ENCODE measurements around the gene SH3TC1.

The SH3TC1 gene

DNA sequence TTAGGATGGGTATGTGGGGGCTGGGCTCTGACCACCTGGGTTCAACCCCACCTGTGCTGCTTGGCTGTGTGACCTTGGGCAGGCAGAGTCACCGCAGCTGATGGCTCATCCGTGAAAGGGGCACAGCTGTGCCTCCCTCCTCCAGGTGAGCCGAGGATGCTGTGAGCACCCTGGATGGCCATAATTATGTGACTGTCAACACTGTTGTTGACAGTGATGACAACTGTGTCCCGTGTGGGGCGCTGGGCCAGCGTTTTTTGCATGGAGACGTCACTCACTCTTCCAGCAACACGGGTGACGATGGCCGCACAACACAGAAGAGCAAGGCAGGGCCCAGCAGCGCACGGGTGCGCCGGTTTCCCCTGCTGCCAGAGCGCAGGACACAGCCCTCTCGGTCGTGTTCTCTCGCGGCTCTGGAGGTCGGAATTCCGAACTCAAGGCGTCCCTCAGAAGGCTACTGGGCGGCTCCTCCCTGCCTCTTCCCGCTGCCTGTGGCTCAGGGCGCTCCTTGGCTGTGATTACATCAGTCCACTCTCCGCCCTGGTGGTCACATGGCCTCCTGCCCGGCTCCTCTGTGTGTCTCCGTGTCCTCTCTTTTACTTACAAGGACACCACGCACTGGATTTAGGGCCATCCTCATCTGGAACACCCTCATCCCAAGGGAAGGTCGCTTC lies 1.3 kb downstream of the SH3TC1 start:
- TF ChIP-seq ZNF274 (IDR thresholded peaks at IDR 0.05; ENCODE audit: low read depth, low read length) (no peak), YY1 (IDR thresholded peaks at IDR 0.05; ENCODE audit: insufficient read depth, insufficient read length) (no peak), SUZ12 (IDR thresholded peaks at IDR 0.05; ENCODE audit: extremely low read depth, insufficient read depth, insufficient read length) (no peak)
- H3K9ac ChIP-seq (ENCODE audit: insufficient read length, low read depth): no peak overlapping the region
- no peaks in the 10 kb centered on the region for H3K9me3 ChIP-seq (ENCODE audit: insufficient read depth, low read length)
- DNase-seq (ENCODE audit: low read depth, low spot score): no peak
- H3K4me3 ChIP-seq (ENCODE audit: insufficient read length, low read depth): no peak overlapping the region
- H3K27me3 ChIP-seq (ENCODE audit: insufficient read depth, insufficient read length): no peaks in the 10 kb centered on the region
- H3K4me1 ChIP-seq (ENCODE audit: insufficient read depth, insufficient read length): peaks cover 31% of the 10 kb centered on the region
- H3K36me3 ChIP-seq (ENCODE audit: insufficient read depth, insufficient read length, low read length): no peaks in the 10 kb centered on the region

DNA sequence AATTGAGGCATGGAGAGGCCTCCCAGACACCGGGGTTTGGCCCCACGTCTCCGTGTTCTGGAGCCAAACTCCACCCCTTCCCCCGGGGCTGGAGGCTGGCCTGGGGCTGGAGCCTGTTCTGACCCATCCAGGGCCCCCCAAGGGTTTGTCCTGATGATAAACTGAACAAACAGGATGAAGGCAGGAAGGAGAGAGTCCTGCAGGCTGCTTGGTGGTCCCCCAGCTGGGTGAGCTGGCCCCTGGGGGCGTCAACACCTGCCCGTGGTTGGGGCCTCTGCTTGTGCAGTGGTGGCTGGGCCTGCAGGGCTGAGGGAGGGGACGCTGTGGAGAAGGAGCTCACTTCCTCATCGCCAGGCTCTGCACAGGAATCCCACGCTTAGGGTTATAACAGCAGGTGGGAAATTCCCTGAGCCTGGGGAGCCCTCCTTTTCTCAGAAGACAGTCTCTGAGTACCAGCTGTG lies 2.3 kb downstream of the SH3TC1 start:
- Histone ChIP-seq H3K9ac (ENCODE audit: insufficient read length, low read depth) (no peak overlapping the region), H3K36me3 (ENCODE audit: insufficient read depth, insufficient read length, low read length) (no peaks in the 10 kb centered on the region), H3K9me3 (ENCODE audit: insufficient read depth, low read length) (no peaks in the 10 kb centered on the region), H3K4me3 (ENCODE audit: insufficient read length, low read depth) (no peak overlapping the region), H3K27me3 (ENCODE audit: insufficient read depth, insufficient read length) (no peaks in the 10 kb centered on the region), H3K4me1 (ENCODE audit: insufficient read depth, insufficient read length) (peaks cover 33% of the 10 kb centered on the region)
- TF ChIP-seq SUZ12 (IDR thresholded peaks at IDR 0.05; ENCODE audit: extremely low read depth, insufficient read depth, insufficient read length): no peak
- DNase-seq (ENCODE audit: low read depth, low spot score): no peak

DNA sequence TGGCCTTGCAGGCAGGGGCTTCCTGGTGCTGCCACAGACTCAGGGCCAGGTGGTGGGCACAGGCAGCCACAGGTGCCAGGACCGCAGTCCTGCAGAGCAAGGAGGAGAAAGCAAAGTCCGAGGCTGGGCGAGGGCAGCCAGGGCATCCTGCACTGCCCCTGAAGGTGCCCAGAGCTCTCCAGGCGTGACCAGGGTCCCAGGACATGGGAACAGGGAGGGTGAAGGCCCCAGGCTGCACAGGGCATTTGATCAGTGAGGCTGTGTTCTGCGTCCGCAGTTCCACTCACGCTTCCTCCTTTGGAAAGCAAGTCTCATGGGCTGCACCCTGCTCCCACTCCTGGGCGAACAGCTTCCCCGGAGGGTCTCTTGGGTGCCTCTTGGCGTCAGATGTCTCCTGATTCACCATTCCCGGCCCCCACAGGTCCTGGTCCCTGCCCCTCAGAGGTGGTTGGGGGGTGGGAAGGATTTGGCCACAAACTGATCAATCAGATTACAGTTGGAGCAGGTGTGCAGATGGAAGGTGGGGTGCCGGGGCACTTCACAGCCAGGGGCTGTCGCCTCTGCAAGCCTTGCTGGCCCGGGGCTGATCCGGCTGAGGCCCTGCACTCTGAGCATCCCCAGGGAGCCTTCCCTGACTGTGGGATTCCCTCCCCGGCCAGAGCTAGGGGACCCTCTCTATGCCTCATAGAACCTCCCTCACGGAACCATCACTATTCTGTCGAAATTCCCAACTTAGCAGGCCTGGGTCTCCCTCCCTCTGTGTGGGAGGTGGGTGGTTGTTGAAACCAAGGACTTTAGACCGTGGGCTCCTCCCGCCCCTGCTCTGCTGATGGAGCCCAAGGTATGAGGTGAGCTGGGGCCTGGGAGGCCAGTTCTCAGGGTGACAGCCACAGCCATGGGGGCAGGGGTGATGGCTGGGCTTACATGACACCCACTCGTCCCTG lies 3.3 kb downstream of the SH3TC1 start:
- no peak for DNase-seq (ENCODE audit: low read depth, low spot score)
- Histone ChIP-seq H3K4me3 (ENCODE audit: insufficient read length, low read depth) (no peak overlapping the region), H3K27me3 (ENCODE audit: insufficient read depth, insufficient read length) (no peaks in the 10 kb centered on the region), H3K36me3 (ENCODE audit: insufficient read depth, insufficient read length, low read length) (no peaks in the 10 kb centered on the region), H3K4me1 (ENCODE audit: insufficient read depth, insufficient read length) (peaks cover 34% of the 10 kb centered on the region), H3K9me3 (ENCODE audit: insufficient read depth, low read length) (no peaks in the 10 kb centered on the region), H3K9ac (ENCODE audit: insufficient read length, low read depth) (no peak overlapping the region)
- no peak for TF ChIP-seq SUZ12 (IDR thresholded peaks at IDR 0.05; ENCODE audit: extremely low read depth, insufficient read depth, insufficient read length)
- TF ChIP-seq ZNF274 (IDR thresholded peaks at IDR 0.05; ENCODE audit: low read depth, low read length): no peak
- TF ChIP-seq YY1 (IDR thresholded peaks at IDR 0.05; ENCODE audit: insufficient read depth, insufficient read length): no peak

DNA sequence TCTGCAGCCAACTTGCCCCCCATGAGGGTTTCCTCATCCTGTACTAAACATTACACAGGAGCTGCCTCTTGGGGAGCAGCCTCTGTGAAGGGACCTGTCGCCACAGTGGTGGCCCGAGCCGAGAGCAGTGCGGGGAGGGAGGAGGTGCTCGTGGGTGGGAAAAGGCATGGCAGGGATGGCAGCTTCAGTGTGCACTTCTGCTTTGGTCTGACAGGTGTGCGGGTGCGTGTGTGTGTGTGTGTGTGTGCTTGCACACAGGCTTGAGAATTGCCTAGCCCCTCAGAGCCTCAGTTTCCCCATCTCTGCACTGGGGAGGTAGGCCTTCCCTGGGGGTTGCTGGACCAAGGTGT lies 3.9 kb downstream of the SH3TC1 start:
- DNase-seq (ENCODE audit: low read depth, low spot score): no peak
- Histone ChIP-seq H3K9ac (ENCODE audit: insufficient read length, low read depth) (peak overlapping the region; percentile 34), H3K36me3 (ENCODE audit: insufficient read depth, insufficient read length, low read length) (no peaks in the 10 kb centered on the region), H3K4me3 (ENCODE audit: insufficient read length, low read depth) (no peak overlapping the region), H3K9me3 (ENCODE audit: insufficient read depth, low read length) (no peaks in the 10 kb centered on the region), H3K4me1 (ENCODE audit: insufficient read depth, insufficient read length) (peaks cover 34% of the 10 kb centered on the region), H3K27me3 (ENCODE audit: insufficient read depth, insufficient read length) (no peaks in the 10 kb centered on the region)
- TF ChIP-seq YY1 (IDR thresholded peaks at IDR 0.05; ENCODE audit: insufficient read depth, insufficient read length) (no peak), ZNF274 (IDR thresholded peaks at IDR 0.05; ENCODE audit: low read depth, low read length) (no peak), SUZ12 (IDR thresholded peaks at IDR 0.05; ENCODE audit: extremely low read depth, insufficient read depth, insufficient read length) (no peak)

DNA sequence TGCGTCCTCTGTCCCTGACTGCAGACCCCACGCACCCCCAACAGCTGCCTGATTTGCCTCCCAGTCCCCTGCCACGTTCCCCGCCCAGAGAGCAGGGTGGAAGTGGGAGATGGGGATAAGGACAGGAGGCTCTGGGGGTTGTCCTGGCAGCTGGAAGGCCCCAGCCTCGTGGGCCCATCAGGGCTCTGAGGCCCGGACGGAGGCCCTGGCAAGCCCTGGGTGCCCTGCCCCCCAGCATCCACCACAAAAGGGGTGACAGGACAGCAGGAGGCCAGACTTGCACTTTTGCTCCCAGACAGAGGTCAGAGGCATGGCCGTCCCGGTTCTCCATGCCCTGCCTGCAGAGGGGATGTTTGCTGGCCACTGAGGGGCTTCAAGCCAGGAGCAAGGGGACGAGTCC lies 4.7 kb downstream of the SH3TC1 start:
- H3K36me3 ChIP-seq (ENCODE audit: insufficient read depth, insufficient read length, low read length): no peaks in the 10 kb centered on the region
- H3K9me3 ChIP-seq (ENCODE audit: insufficient read depth, low read length): no peaks in the 10 kb centered on the region
- TF ChIP-seq YY1 (IDR thresholded peaks at IDR 0.05; ENCODE audit: insufficient read depth, insufficient read length) (no peak), SUZ12 (IDR thresholded peaks at IDR 0.05; ENCODE audit: extremely low read depth, insufficient read depth, insufficient read length) (no peak), ZNF274 (IDR thresholded peaks at IDR 0.05; ENCODE audit: low read depth, low read length) (no peak)
- H3K27me3 ChIP-seq (ENCODE audit: insufficient read depth, insufficient read length): no peaks in the 10 kb centered on the region
- no peak overlapping the region for H3K4me3 ChIP-seq (ENCODE audit: insufficient read length, low read depth)
- H3K4me1 ChIP-seq (ENCODE audit: insufficient read depth, insufficient read length): peaks cover 31% of the 10 kb centered on the region
- DNase-seq (ENCODE audit: low read depth, low spot score): no peak
- H3K9ac ChIP-seq (ENCODE audit: insufficient read length, low read depth): peak overlapping the region; percentile 6

DNA sequence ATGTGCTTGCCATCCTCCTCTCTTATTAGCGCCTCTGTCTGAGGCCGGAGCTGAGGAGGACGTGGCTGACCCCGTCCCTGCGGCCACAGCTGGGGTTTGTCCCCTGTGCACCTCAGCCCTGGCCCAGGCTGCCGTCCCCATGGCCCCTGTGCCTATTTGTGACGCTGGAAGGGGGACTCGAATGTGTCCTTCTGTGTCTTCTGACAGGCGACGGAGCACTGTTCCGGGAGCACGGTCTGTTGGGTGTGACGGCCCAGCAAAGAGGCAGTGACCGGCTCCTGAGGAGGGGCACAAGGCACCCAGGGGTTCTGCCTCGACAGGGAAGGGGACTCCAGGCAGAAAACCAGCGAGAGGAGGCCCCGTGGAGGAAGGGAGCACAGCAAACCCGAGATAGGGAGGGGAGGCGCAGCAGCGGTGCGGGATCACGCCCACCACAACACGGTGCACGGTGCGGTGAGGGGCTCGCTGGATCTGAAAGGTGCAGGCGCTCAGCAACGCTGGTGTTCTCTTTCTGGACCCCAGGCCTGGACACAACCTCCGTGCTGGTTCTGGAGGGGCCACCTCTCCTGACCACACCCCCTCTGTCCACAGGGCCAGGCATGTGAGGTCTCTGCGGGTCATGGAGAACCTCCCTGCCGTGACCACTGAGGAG lies 5.6 kb downstream of the SH3TC1 start:
- no peak for DNase-seq (ENCODE audit: low read depth, low spot score)
- H3K9ac ChIP-seq (ENCODE audit: insufficient read length, low read depth): no peak overlapping the region
- no peaks in the 10 kb centered on the region for H3K27me3 ChIP-seq (ENCODE audit: insufficient read depth, insufficient read length)
- H3K4me1 ChIP-seq (ENCODE audit: insufficient read depth, insufficient read length): peaks cover 32% of the 10 kb centered on the region
- no peak for TF ChIP-seq YY1 (IDR thresholded peaks at IDR 0.05; ENCODE audit: insufficient read depth, insufficient read length)
- no peak for TF ChIP-seq ZNF274 (IDR thresholded peaks at IDR 0.05; ENCODE audit: low read depth, low read length)
- no peak for TF ChIP-seq SUZ12 (IDR thresholded peaks at IDR 0.05; ENCODE audit: extremely low read depth, insufficient read depth, insufficient read length)
- H3K4me3 ChIP-seq (ENCODE audit: insufficient read length, low read depth): no peak overlapping the region
- no peaks in the 10 kb centered on the region for H3K36me3 ChIP-seq (ENCODE audit: insufficient read depth, insufficient read length, low read length)
- H3K9me3 ChIP-seq (ENCODE audit: insufficient read depth, low read length): no peaks in the 10 kb centered on the region

DNA sequence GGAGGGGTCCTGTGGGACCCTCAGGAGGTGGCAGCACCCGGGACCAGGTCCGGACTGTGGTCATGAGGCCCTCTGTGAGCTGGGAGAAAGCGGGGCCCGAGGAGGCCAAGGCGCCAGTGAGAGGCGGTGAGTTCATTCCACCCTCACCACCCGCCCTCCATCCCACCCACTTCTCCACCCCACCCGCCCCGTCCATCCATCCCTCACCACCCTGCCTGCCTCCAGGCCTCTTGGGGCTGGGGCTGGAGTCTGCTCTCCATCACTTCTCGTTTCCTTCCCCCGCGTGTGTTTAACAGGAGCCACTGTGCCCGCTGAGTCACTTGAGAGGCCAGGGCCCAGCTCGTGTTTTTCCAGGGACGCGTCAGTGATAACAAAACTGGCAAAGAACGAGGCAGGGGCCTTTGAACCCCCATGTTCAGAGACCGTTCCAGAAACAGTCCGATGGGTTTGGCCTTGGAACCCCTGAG lies 6.2 kb downstream of the SH3TC1 start:
- no peak overlapping the region for H3K4me3 ChIP-seq (ENCODE audit: insufficient read length, low read depth)
- H3K9me3 ChIP-seq (ENCODE audit: insufficient read depth, low read length): no peaks in the 10 kb centered on the region
- peaks cover 33% of the 10 kb centered on the region for H3K4me1 ChIP-seq (ENCODE audit: insufficient read depth, insufficient read length)
- DNase-seq (ENCODE audit: low read depth, low spot score): no peak
- no peaks in the 10 kb centered on the region for H3K27me3 ChIP-seq (ENCODE audit: insufficient read depth, insufficient read length)
- no peak overlapping the region for H3K9ac ChIP-seq (ENCODE audit: insufficient read length, low read depth)
- no peaks in the 10 kb centered on the region for H3K36me3 ChIP-seq (ENCODE audit: insufficient read depth, insufficient read length, low read length)
- TF ChIP-seq SUZ12 (IDR thresholded peaks at IDR 0.05; ENCODE audit: extremely low read depth, insufficient read depth, insufficient read length) (no peak), ZNF274 (IDR thresholded peaks at IDR 0.05; ENCODE audit: low read depth, low read length) (no peak), YY1 (IDR thresholded peaks at IDR 0.05; ENCODE audit: insufficient read depth, insufficient read length) (no peak)

Data from NT2/D1 (cell line).